Subcutaneous adipose tissue (tissue), 4 donors: Measurements from ENCODE around the gene OTOF. TPM values are rescaled to one million over a fixed set of nuclear protein-coding genes. Genes with fewer than 3 reads are reported as not detected.

Experiments
- total RNA-seq, 4 donors: library from RNA; depleted of rRNA; stranded (reverse); fragments of >200 nt; gene quantifications; one replicate each; pipeline ENCODE4 v1.1.0, GENCODE V29; 2016
- TF ChIP-seq, protein P1 (sequence below): fragments of 450-650 bp; IDR thresholded peaks from one replicate; pipeline ENCODE4 v1.5.1; 2016; ENCODE audit warnings: low read depth, mild to moderate bottlenecking, control low read depth, antibody characterized with exemption, moderate library complexity

Gene OTOF
- total RNA-seq, 4 donors from 2014 or later: 0.16 to 0.44 (median 0.17) TPM; not detected in 1

DNA sequence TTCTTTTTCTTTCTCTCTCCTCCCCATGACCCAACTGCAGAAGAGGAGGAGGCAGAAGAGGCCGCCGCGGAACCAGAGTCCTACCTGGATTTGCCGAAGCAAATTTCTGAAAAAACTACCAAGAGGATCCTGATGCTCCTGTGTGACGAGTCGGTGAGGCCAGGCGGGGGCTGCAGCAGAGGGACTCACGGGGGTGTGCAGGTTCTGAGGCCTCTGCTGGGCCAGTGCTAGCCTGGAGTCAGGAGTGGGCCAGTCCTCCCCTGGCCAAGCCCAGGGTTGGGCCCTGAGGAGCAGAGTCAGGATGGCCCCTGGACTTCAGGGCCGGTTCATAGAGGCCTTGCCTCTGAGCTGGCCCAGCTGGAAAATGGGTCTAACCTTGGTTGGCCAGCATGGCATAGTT lies 29.3 kb downstream of the OTOF start:
- TF ChIP-seq, protein P1, sequence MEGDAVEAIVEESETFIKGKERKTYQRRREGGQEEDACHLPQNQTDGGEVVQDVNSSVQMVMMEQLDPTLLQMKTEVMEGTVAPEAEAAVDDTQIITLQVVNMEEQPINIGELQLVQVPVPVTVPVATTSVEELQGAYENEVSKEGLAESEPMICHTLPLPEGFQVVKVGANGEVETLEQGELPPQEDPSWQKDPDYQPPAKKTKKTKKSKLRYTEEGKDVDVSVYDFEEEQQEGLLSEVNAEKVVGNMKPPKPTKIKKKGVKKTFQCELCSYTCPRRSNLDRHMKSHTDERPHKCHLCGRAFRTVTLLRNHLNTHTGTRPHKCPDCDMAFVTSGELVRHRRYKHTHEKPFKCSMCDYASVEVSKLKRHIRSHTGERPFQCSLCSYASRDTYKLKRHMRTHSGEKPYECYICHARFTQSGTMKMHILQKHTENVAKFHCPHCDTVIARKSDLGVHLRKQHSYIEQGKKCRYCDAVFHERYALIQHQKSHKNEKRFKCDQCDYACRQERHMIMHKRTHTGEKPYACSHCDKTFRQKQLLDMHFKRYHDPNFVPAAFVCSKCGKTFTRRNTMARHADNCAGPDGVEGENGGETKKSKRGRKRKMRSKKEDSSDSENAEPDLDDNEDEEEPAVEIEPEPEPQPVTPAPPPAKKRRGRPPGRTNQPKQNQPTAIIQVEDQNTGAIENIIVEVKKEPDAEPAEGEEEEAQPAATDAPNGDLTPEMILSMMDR: no peak

DNA sequence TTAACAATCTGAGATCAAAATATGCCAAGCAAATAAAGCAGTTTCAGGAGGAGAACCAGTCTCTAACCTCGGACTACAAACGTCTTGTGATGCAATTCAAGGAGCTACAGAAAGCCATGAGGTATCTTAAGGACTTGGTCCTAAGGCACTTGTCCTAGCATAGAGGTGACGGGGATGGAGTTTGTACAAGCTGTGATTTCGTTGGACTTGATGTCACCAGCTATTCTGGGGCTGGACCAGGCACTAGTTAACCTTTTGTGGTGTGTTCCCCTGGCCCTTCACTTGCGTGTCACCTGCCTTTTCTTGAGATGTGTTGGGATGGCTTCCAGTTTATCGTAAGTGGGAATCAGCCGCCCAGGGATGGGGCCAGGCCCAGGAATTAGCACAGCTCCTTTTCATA lies 33.7 kb downstream of the OTOF start:
- TF ChIP-seq, protein P1: no peak

DNA sequence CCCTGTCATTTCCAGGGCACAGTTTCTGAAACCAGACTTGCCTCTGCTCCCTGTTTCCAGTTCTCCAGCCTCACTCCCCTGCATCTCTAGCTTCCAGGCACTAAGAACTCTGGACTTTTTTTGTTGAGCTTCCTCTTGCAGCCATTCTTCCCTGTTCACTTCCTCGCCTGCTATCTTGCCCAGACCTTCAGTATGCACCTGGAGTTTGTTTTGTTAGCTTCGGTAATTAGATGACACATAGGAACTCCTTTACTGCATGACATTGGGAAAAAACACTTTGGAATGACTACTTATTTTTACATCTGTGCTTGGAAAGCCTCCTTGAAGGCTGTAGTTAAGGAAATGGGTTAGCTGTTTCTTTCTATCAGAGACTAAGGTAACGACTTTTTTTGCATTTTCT lies 35.2 kb downstream of the OTOF start:
- TF ChIP-seq, protein P1: no peak

DNA sequence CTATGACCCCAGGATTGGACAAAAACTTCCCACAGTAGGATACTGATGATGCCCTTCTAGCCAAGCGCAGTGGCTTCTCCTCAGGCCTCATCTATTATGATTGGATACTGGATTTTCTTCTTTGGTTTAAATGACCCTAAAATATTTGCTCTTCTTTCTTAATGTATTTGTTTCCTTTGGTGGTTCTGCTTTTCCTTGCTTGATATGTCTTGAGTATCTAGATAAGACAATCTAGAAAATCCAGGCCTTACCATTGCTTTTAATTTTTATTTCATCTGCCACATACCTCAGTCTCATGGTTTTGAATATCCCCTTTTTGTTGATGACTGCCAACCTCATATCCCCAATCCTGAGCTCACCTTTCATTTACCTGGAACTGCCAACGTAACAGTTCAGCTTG lies 35.6 kb downstream of the OTOF start:
- TF ChIP-seq, protein P1: no peak

DNA sequence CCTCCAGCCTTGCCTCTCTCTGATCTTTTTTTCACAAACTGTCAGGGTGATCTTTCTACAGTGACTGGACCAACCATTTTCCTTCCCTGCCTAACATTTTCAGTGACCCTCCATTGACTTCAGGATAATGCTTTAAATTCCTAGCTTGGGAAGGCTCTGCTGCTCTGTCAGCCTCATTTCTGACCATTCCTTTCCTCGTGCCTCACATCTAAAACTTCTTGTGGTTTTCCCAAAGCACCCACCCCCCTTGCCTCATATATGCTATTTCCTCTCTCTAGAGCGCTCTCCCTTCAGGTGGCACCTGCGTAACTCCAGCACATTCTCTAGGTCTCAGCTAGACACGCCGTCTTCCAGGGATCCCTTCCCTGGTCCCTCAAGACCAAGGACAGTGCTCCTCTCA lies 39.0 kb downstream of the OTOF start:
- TF ChIP-seq, protein P1: no peak

DNA sequence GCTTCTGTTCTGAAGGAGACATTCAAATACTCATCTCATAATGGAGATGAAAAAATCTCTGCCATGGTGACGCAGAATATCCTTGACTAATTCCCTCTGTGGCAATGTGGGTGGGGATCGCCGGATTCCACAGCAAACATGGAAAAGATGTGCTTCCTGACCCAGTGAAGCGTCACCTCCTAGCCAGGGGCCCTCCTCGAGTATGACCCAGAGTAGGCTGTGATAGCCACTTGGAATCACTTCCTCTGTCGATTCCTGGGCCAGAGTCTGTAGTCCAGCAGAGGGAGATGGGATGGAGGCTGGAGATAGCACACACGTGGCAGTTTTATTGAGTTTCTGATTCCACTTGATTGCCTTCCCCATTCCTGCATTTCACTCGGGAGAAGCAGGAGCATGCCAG lies 39.4 kb downstream of the OTOF start:
- TF ChIP-seq, protein P1: no peak

DNA sequence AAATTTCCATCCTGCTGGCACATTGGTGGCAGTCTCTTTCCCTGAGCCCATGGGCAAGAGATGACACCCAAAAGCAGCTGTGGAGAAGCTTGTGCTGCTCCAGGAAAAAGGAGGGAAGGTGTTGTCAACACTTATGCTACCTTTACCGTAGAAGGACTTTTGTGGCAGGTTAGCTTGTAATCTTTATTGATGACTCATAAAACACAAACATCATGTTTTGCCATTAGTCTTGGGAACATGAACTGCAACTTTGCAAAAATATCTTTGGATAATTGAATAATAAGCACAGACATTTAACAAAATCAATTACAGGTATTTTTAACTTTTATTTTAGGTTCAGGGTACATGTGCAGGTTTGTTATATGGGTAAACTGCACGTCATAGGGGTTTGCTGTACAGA lies 42.8 kb downstream of the OTOF start:
- TF ChIP-seq, protein P1: no peak
